Breast epithelium (tissue), 4 donors: ENCODE measurements around the gene MPPE1. TPM values are rescaled to one million over a fixed set of nuclear protein-coding genes. Genes with fewer than 3 reads are reported as not detected.

Experiments
- DNase-seq, 2 donors: peaks; one replicate each; pipeline ENCODE4 v3.0.0-alpha.2; 2019; ENCODE audit warnings: low spot score in 2 of 2
- H3K27ac ChIP-seq, 2 donors: fragments of 200-600 bp; sonication (generic) in 1 of 2; one replicate each; pipeline ENCODE4 v1.5.1; 2016 to 2019; ENCODE audit warnings: mild to moderate bottlenecking in 1 of 2
- H3K27me3 ChIP-seq, 2 donors: fragments of 200-600 bp; sonication (generic) in 1 of 2; one replicate each; pipeline versions ENCODE4 v1.5.1 to v1.6.0; 2017 to 2019; ENCODE audit warnings: control low read depth in 1 of 2, mild to moderate bottlenecking in 1 of 2
- H3K36me3 ChIP-seq: fragments of 200-600 bp; one replicate; pipeline ENCODE4 v1.5.1; 2019
- H3K4me1 ChIP-seq, 2 donors: fragments of 200-600 bp; sonication (generic); one replicate each; pipeline ENCODE4 v1.5.1; 2016 to 2019; ENCODE audit warnings: control low read depth in 1 of 2
- H3K4me3 ChIP-seq, 3 donors: fragments of 200-600 bp; sonication (generic); 1 replicate in 2 of 3; 2 replicates in 1 of 3; pipeline ENCODE4 v1.5.1; 2016 to 2019; ENCODE audit warnings: mild to moderate bottlenecking in 3 of 3, moderate library complexity in 2 of 3
- H3K9me3 ChIP-seq, 2 donors: fragments of 200-600 bp; sonication (generic) in 1 of 2; one replicate each; pipeline ENCODE4 v1.5.1; 2016 to 2019; ENCODE audit warnings: control low read depth in 1 of 2
- POLR2A ChIP-seq: fragments of 450-650 bp; IDR thresholded peaks from one replicate; pipeline ENCODE4 v1.6.1; 2016; ENCODE audit warnings: antibody characterized with exemption, mild to moderate bottlenecking, moderate library complexity
- POLR2AphosphoS5 ChIP-seq, 3 donors: sonication (generic); formaldehyde crosslinking; IDR thresholded peaks; one replicate each; pipeline ENCODE4 v1.6.1; 2017; ENCODE audit warnings: antibody characterized with exemption in 3 of 3
- intact Hi-C: fragments of 100-400 bp; cut with DNase I; formaldehyde crosslinking; loops from one replicate; pipeline ENCODE4 v1.15.1; 2023; ENCODE audit warnings: low total_unique reads
- total RNA-seq, 3 donors: library from RNA; depleted of rRNA; stranded (reverse); fragments of >200 nt; gene quantifications; one replicate each; pipeline ENCODE4 v1.1.0, GENCODE V29; 2016
- TF ChIP-seq, protein P1 (sequence below), 3 donors: fragments of 450-650 bp; IDR thresholded peaks; one replicate each; pipeline ENCODE4 v1.5.1; 2016 to 2017; ENCODE audit warnings: antibody characterized with exemption in 3 of 3, mild to moderate bottlenecking in 3 of 3, moderate library complexity in 3 of 3

MPPE1 gene
- total RNA-seq, 3 donors from 2014 or later = 15.4 to 46.0 (median 31.5) TPM

DNA sequence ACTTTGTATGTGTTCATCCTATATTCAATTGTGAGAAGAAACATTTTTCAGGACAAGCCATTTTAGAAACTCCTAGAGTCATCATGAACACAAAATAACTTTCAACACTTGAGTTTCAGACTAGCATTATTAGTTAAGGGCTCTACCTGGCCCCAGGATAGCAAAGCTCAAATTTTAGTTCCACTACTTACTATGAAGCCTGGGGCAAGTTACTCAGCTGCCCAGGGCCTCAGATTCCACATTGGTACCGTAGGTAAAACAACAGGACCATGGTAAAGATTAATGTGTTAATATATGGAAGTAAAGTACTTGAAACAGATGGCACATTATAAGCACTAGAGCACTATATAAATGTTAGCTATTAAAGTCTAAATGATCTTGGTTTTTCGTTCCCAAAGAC, 19.4 kb downstream of the MPPE1 start:
- H3K4me3 ChIP-seq = no peak overlapping the region
- no peaks in the 10 kb centered on the region for H3K27me3 ChIP-seq
- H3K36me3 ChIP-seq = no peaks in the 10 kb centered on the region
- no peaks in the 10 kb centered on the region for H3K4me1 ChIP-seq
- H3K27ac ChIP-seq = no peak overlapping the region
- no peak for TF ChIP-seq POLR2A
- TF ChIP-seq, protein P1, sequence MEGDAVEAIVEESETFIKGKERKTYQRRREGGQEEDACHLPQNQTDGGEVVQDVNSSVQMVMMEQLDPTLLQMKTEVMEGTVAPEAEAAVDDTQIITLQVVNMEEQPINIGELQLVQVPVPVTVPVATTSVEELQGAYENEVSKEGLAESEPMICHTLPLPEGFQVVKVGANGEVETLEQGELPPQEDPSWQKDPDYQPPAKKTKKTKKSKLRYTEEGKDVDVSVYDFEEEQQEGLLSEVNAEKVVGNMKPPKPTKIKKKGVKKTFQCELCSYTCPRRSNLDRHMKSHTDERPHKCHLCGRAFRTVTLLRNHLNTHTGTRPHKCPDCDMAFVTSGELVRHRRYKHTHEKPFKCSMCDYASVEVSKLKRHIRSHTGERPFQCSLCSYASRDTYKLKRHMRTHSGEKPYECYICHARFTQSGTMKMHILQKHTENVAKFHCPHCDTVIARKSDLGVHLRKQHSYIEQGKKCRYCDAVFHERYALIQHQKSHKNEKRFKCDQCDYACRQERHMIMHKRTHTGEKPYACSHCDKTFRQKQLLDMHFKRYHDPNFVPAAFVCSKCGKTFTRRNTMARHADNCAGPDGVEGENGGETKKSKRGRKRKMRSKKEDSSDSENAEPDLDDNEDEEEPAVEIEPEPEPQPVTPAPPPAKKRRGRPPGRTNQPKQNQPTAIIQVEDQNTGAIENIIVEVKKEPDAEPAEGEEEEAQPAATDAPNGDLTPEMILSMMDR (IDR thresholded peaks at IDR 0.05) = no peak
- TF ChIP-seq POLR2AphosphoS5 (IDR thresholded peaks at IDR 0.05) = no peak
- no peak for DNase-seq
- intact Hi-C loops = no loop called here
- no peaks in the 10 kb centered on the region for H3K9me3 ChIP-seq

DNA sequence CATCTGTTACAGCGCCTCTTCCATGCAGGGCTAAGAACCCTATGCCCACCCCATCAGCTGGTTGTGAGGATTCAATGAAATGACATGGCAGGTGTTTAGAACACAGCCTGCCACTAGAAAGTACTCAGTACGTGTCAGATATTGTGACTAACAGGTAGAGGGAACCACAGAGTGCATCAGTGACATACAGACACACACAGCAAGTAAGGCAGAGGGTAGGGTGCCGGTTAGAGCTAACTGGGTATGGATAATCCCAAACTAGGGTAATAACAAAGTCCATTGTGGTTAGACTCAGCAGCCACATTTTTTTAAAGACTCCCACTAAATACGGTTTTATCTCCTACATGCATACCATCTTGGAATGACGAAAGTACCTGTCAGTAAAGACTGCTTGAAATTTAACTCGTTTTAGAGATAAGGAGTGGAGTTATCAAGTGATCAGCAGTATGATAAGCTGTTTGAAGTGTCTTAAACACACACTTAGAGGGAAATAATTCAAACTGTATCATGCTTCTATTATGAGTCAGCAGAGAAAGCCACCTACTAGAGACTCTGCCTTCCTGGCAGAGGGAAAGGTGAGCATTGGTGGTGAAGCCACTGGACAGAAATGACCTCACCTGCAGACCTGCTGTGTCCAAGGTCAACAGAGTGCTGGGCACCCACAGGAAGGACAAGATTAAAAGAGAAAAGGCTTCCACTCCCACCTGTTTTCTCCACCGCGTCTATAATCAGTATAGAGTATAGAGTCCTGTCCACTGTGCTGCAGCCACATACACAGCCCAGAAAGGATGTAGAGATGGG, 20.6 kb downstream of the MPPE1 start:
- Histone ChIP-seq H3K4me1 (no peaks in the 10 kb centered on the region), H3K27me3 (no peaks in the 10 kb centered on the region), H3K27ac (no peak overlapping the region), H3K4me3 (no peak overlapping the region), H3K36me3 (no peaks in the 10 kb centered on the region), H3K9me3 (no peaks in the 10 kb centered on the region)
- DNase-seq = no peak
- intact Hi-C loops = no loop called here
- TF ChIP-seq POLR2AphosphoS5 (IDR thresholded peaks at IDR 0.05) = no peak
- TF ChIP-seq, protein P1 (IDR thresholded peaks at IDR 0.05) = no peak

DNA sequence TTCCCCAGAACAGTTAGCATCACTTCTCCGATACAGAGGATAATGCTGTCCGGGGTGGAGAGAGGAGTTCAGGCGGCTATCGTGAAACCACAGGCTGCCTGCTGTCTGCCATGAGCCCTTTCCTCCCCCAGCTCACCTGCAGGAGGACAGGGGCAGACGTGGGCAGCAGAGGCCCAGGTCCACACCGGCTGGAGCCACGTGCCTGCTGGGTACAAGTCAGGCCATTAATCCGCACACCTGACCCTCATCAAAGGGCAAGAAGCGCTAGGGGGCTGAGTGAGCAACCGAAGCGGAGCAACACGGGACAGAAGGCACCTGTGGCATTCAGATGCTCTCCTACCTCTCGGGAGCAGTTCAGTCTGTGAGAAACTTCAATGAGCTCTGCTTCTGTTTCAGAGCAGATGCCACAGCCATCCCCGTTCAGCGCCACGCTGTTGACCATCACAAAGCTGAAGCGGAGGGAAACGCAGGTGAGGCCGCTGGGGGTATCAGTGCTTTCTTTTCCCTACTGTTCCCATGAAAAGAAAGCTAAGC, 21.5 kb downstream of the MPPE1 start:
- H3K27me3 ChIP-seq = no peaks in the 10 kb centered on the region
- no peak overlapping the region for H3K27ac ChIP-seq
- intact Hi-C loops = no loop called here
- no peak overlapping the region for H3K4me3 ChIP-seq
- no peaks in the 10 kb centered on the region for H3K9me3 ChIP-seq
- TF ChIP-seq POLR2A = no peak
- TF ChIP-seq POLR2AphosphoS5 (IDR thresholded peaks at IDR 0.05) = no peak
- TF ChIP-seq, protein P1 (IDR thresholded peaks at IDR 0.05) = no peak
- DNase-seq = no peak
- no peaks in the 10 kb centered on the region for H3K36me3 ChIP-seq
- no peaks in the 10 kb centered on the region for H3K4me1 ChIP-seq

DNA sequence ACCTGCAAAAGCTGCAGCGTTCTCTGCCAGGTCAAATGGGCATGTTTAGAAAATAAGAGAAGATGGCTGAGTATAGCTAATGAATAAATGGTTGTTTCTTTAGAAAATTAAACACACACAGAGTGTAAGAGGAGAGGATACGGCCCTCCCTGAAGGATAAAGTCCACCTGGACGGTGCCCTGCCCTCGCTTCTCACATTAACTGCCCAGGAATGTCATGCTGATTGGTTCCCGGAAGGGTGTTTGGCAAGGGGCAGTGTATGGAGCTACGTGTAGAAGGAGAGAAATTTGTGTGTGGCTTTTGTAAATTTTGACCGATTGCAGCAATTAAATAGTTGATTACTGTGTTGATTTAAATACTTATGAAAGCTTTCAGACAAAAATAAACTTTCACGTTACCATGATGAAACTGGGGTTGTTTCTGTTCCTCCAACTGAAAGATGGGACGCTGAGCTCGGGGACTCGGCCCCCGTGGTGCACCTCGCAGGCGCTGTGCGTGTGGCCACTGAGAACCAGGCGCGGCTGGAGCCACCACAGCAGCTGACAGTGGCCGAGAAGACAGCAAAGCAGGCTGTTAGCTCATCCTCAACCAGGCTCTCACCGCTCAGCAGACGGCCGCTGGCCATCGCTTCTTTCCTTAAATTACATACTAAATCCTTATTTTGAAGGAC, 22.7 kb downstream of the MPPE1 start:
- Histone ChIP-seq H3K27me3 (no peaks in the 10 kb centered on the region), H3K4me3 (no peak overlapping the region), H3K4me1 (no peaks in the 10 kb centered on the region), H3K9me3 (no peaks in the 10 kb centered on the region), H3K36me3 (no peaks in the 10 kb centered on the region), H3K27ac (no peak overlapping the region)
- no peak for DNase-seq
- intact Hi-C loops = no loop called here
- TF ChIP-seq POLR2A (no peak), POLR2AphosphoS5 (IDR thresholded peaks at IDR 0.05) (no peak)
- TF ChIP-seq, protein P1 (IDR thresholded peaks at IDR 0.05) = no peak
